ENCODE data around the gene FAM8A1. TPM values are rescaled to one million over a fixed set of nuclear protein-coding genes. Genes with fewer than 3 reads are reported as not detected.

FAM8A1 gene
- total RNA-seq (2022; extraction: Qiagen RNA extraction): 3.6 to 5.0 TPM (median 4.2 TPM) in 5 replicates

GRCh38 chr6:17599877-17600526 lies at the start of gene FAM8A1:
TSS of gene FAM8A1 (plus strand) at chr6:17600302. CDS start at chr6:17600410, 108 bp downstream.

Other genes starting within 250 kb of the FAM8A1 start
- gene CAP2, start 206.7 kb upstream of the FAM8A1 start, total RNA-seq (2022; extraction: Qiagen RNA extraction): 10.6 to 14.6 TPM (median 13.0 TPM) in 5 replicates
- 27.5 to 32.9 TPM (median 29.4 TPM) in 5 replicates for gene NUP153, start 106.6 kb downstream of the FAM8A1 start, total RNA-seq (2022; extraction: Qiagen RNA extraction)

Measured in A549 treated with Mapracorat at 1 μM for 4 hours (cell line).